H1 (cell line): ENCODE measurements around the gene KLHL17. TPM values are rescaled to one million over a fixed set of nuclear protein-coding genes. Genes with fewer than 3 reads are reported as not detected.

Source experiments
- CTCF ChIA-PET: fragments of 300-600 bp; sonication (Branson Sonifier 250); formaldehyde crosslinking; loops from one replicate; lab custom pipeline; 2021; ENCODE audit not compliant: partially characterized antibody; lab: Charles Lee
- POLR2A ChIA-PET: fragments of 300-600 bp; sonication (Branson Sonifier 250); formaldehyde crosslinking; loops from one replicate; lab custom pipeline; 2021; ENCODE audit warnings: inconsistent platforms; ENCODE audit not compliant: partially characterized antibody; lab: Charles Lee
- DNase-seq, 2 experiments: peaks; one replicate each; pipeline versions ENCODE4 v3.0.0 to v3.0.0-alpha.2; 2010 to 2022; ENCODE audit warnings: low spot score in 2 of 2, low read depth in 1 of 2, mixed read lengths in 1 of 2
- FAIRE-seq: peaks from 2 replicates; lab custom pipeline; 2011; peaks lifted over from hg19 to GRCh38; lab: Jason Lieb, UNC
- H2AFZ ChIP-seq: 2 replicates; pipeline ENCODE4 v1.8.1; 2012; ENCODE audit warnings: low read length, inconsistent platforms
- H2AK5ac ChIP-seq: 2 replicates; pipeline ENCODE4 v1.6.1; 2013; ENCODE audit warnings: low read depth, low read length
- H2BK120ac ChIP-seq: replicated peaks from 2 replicates; pipeline ENCODE3; 2013; ENCODE audit warnings: low read depth, low read length, inconsistent platforms
- H2BK12ac ChIP-seq: 2 replicates; pipeline ENCODE4 v1.6.1; 2013; ENCODE audit warnings: low read depth, low read length
- H2BK15ac ChIP-seq: 2 replicates; pipeline ENCODE4 v1.6.1; 2013; ENCODE audit warnings: low read length
- H2BK20ac ChIP-seq: 2 replicates; pipeline ENCODE4 v1.6.1; 2013; ENCODE audit warnings: low read length
- H2BK5ac ChIP-seq: 2 replicates; pipeline ENCODE4 v1.6.1; 2013; ENCODE audit warnings: low read depth, low read length
- H3K14ac ChIP-seq: 2 replicates; pipeline ENCODE4 v1.6.1; 2013; ENCODE audit warnings: inconsistent platforms; ENCODE audit not compliant: insufficient read length
- H3K18ac ChIP-seq: 2 replicates; pipeline ENCODE4 v1.6.1; 2013; ENCODE audit warnings: low read length; ENCODE audit errors: extremely low read depth
- H3K23ac ChIP-seq: 2 replicates; pipeline ENCODE4 v1.6.1; 2013; ENCODE audit warnings: inconsistent platforms; ENCODE audit not compliant: insufficient read length
- H3K23me2 ChIP-seq: 2 replicates; pipeline ENCODE4 v1.6.1; 2013; ENCODE audit warnings: low read depth, low read length
- H3K27ac ChIP-seq: 2 replicates; pipeline ENCODE4 v1.6.1; 2011; ENCODE audit warnings: low read depth, low read length, inconsistent platforms
- H3K27me3 ChIP-seq, 4 experiments: replicated peaks in 1 of 4; 1 replicate in 1 of 4; 2 replicates in 3 of 4; pipeline versions ENCODE4 v1.6.1 to v1.8.1; 2011 to 2013; ENCODE audit warnings: low read length in 3 of 4, mild to moderate bottlenecking in 3 of 4, inconsistent platforms in 2 of 4, mixed read lengths in 2 of 4, moderate library complexity in 1 of 4; ENCODE audit not compliant: control insufficient read depth in 3 of 4, insufficient read depth in 3 of 4; ENCODE audit errors: extremely low read depth in 1 of 4
- H3K36me3 ChIP-seq, 4 experiments: 2 replicates each; pipeline versions ENCODE4 v1.6.1 to v1.8.1; 2011 to 2013; ENCODE audit warnings: mild to moderate bottlenecking in 4 of 4, low read length in 3 of 4, moderate library complexity in 2 of 4, control low read depth in 1 of 4, inconsistent platforms in 1 of 4; ENCODE audit not compliant: insufficient read depth in 4 of 4, control insufficient read depth in 2 of 4
- H3K4ac ChIP-seq: replicated peaks from 2 replicates; pipeline ENCODE3; 2013; ENCODE audit warnings: low read length, low read depth, mixed read lengths, inconsistent platforms; ENCODE audit not compliant: insufficient read length
- H3K4me1 ChIP-seq, 4 experiments: replicated peaks in 1 of 4; 1 replicate in 1 of 4; 2 replicates in 3 of 4; pipeline versions ENCODE4 v1.6.1 to v1.8.1; 2011 to 2013; ENCODE audit warnings: low read length in 3 of 4, inconsistent platforms in 2 of 4, mixed read lengths in 1 of 4; ENCODE audit not compliant: insufficient read depth in 4 of 4, control insufficient read depth in 3 of 4
- H3K4me2 ChIP-seq, 2 experiments: 2 replicates each; pipeline versions ENCODE4 v1.6.1 to v1.8.1; 2011 to 2013; ENCODE audit warnings: low read depth in 2 of 2, low read length in 2 of 2, control low read depth in 1 of 2, inconsistent platforms in 1 of 2, mild to moderate bottlenecking in 1 of 2; ENCODE audit not compliant: insufficient read depth in 1 of 2
- H3K4me3 ChIP-seq, 4 experiments: fragments of 200-600, 300-600 bp in 1 of 4; sonication (generic), shearing (Covaris generic), sonication (Bioruptor Twin) in 1 of 4; 2 replicates each; pipeline versions ENCODE4 v1.5.1 to v1.8.1; 2011 to 2016; ENCODE audit warnings: low read length in 4 of 4, low read depth in 3 of 4, control low read depth in 2 of 4, inconsistent platforms in 2 of 4, mild to moderate bottlenecking in 2 of 4, mixed read lengths in 1 of 4, moderate library complexity in 1 of 4; ENCODE audit not compliant: insufficient read depth in 2 of 4; ENCODE audit errors: extremely low read depth in 1 of 4
- H3K56ac ChIP-seq: replicated peaks from 2 replicates; pipeline ENCODE3; 2013; ENCODE audit warnings: low read depth, mild to moderate bottlenecking, mixed read lengths, low read length, inconsistent platforms; ENCODE audit not compliant: insufficient read length
- H3K79me1 ChIP-seq: 2 replicates; pipeline ENCODE4 v1.6.1; 2013; ENCODE audit warnings: low read depth, low read length, control low read depth
- H3K79me2 ChIP-seq, 2 experiments: 2 replicates each; pipeline versions ENCODE4 v1.6.1 to v1.8.1; 2012 to 2013; ENCODE audit warnings: low read length in 2 of 2, mild to moderate bottlenecking in 2 of 2, inconsistent platforms in 1 of 2; ENCODE audit not compliant: insufficient read depth in 2 of 2, control insufficient read depth in 1 of 2
- H3K9ac ChIP-seq, 4 experiments: replicated peaks in 1 of 4; 1 replicate in 1 of 4; 2 replicates in 3 of 4; pipeline versions ENCODE4 v1.6.1 to v1.8.1; 2011 to 2013; ENCODE audit warnings: low read depth in 3 of 4, low read length in 3 of 4, control low read depth in 2 of 4, mild to moderate bottlenecking in 2 of 4, moderate library complexity in 2 of 4, inconsistent platforms in 1 of 4; ENCODE audit errors: extremely low read depth in 1 of 4
- H3K9me3 ChIP-seq, 2 experiments: 2 replicates each; pipeline versions ENCODE4 v1.6.1 to v1.8.1; 2012 to 2013; ENCODE audit warnings: mild to moderate bottlenecking in 2 of 2, moderate library complexity in 2 of 2, control low read depth in 1 of 2, inconsistent platforms in 1 of 2, low read depth in 1 of 2, low read length in 1 of 2, mixed read lengths in 1 of 2; ENCODE audit not compliant: insufficient read depth in 2 of 2
- H4K20me1 ChIP-seq, 2 experiments: replicated peaks in 1 of 2; 2 replicates each; pipeline versions ENCODE3 to v1.8.1; 2011 to 2013; ENCODE audit warnings: inconsistent platforms in 2 of 2, low read length in 2 of 2, mild to moderate bottlenecking in 1 of 2; ENCODE audit not compliant: insufficient read depth in 2 of 2, control insufficient read depth in 1 of 2
- H4K5ac ChIP-seq: 2 replicates; pipeline ENCODE4 v1.6.1; 2013; ENCODE audit warnings: low read length, low read depth, mixed read lengths, inconsistent platforms; ENCODE audit not compliant: insufficient read length
- H4K8ac ChIP-seq: 2 replicates; pipeline ENCODE4 v1.8.0; 2013; ENCODE audit warnings: mild to moderate bottlenecking, moderate library complexity, low read length, inconsistent platforms; ENCODE audit not compliant: insufficient read depth; ENCODE audit errors: extremely low read depth
- H4K91ac ChIP-seq: replicated peaks from 2 replicates; pipeline ENCODE3; 2013; ENCODE audit warnings: low read length, mixed read lengths, inconsistent platforms; ENCODE audit not compliant: insufficient read length
- BCL11A ChIP-seq, 2 experiments: IDR thresholded peaks; one replicate each; pipeline ENCODE4 v1.6.1; 2011; ENCODE audit warnings: low read depth in 2 of 2, low read length in 2 of 2, mild to moderate bottlenecking in 2 of 2
- CTBP2 ChIP-seq: IDR thresholded peaks from 2 replicates; pipeline ENCODE4 v1.7.0; 2011; ENCODE audit warnings: borderline replicate concordance, mild to moderate bottlenecking, moderate library complexity, mixed read lengths, low read length; ENCODE audit not compliant: insufficient read depth, insufficient read length
- EP300 ChIP-seq, 2 experiments: IDR thresholded peaks; 1 replicate in 1 of 2; 2 replicates in 1 of 2; pipeline ENCODE4 v1.6.1; 2011 to 2012; ENCODE audit warnings: low read depth in 2 of 2, low read length in 2 of 2, mild to moderate bottlenecking in 2 of 2, borderline replicate concordance in 1 of 2, inconsistent platforms in 1 of 2, moderate library complexity in 1 of 2
- JUND ChIP-seq: IDR thresholded peaks from 2 replicates; pipeline ENCODE4 v1.6.1; 2011; ENCODE audit warnings: mild to moderate bottlenecking, improper control_type of control experiment, low read length
- POLR2AphosphoS5 ChIP-seq: IDR thresholded peaks from 2 replicates; pipeline ENCODE4 v1.6.1; 2011; ENCODE audit warnings: low read depth, low read length
- SIN3A ChIP-seq, 2 experiments: IDR thresholded peaks in 1 of 2; conservative IDR thresholded peaks in 1 of 2; 2 replicates each; pipeline ENCODE4 v1.6.1; 2011 to 2012; ENCODE audit warnings: low read length in 2 of 2, improper control_type of control experiment in 1 of 2, low read depth in 1 of 2, mild to moderate bottlenecking in 1 of 2
- WGBS, 2 experiments: shearing (Covaris generic) in 1 of 2; methylation state at CpG; one replicate each; pipeline versions ENCODE4 v1.1.6 to v1.1.7; 2013 to 2015; ENCODE audit warnings: low lambda C conversion rate in 2 of 2, mixed read lengths in 2 of 2, inconsistent platforms in 1 of 2, low coverage in 1 of 2, missing lambda C conversion rate in 1 of 2; ENCODE audit not compliant: insufficient replicate concordance in 2 of 2, insufficient coverage in 1 of 2, insufficient read length in 1 of 2; ENCODE audit errors: extremely low coverage in 1 of 2, missing lambda C conversion rate in 1 of 2; 5-methylcytosine and 5-hydroxymethylcytosine counted together
- polyA plus RNA-seq, 7 experiments: library from polyadenylated mRNA; depleted of rRNA in 3 of 7; stranded (reverse) in 5 of 7; unstranded in 2 of 7; fragments of >200 nt in 5 of 7; fragments of 200-250 nt in 2 of 7; gene quantifications; 1 replicate in 5 of 7; 2 replicates in 1 of 7; 4 replicates in 1 of 7; pipeline versions ENCODE4 v1.2.1 to v1.2.3, GENCODE V29; 2011 to 2013; ENCODE audit warnings: missing spikeins in 2 of 7, mixed read lengths in 2 of 7
- total RNA-seq: library from RNA; stranded (reverse); fragmentation: NEBNext Ultra II Directional; extraction: Animal tissue kit (Norgen Biotek cat#: 25700); gene quantifications from 2 replicates; pipeline ENCODE4 v1.2.1, GENCODE V29; 2021

KLHL17 gene
- total and polyA plus RNA-seq, 2 of the 8 experiments (the other 6 are each of a cell fraction or from before 2014, with no cell fraction given), result 32.6 to 36.1 TPM

DNA sequence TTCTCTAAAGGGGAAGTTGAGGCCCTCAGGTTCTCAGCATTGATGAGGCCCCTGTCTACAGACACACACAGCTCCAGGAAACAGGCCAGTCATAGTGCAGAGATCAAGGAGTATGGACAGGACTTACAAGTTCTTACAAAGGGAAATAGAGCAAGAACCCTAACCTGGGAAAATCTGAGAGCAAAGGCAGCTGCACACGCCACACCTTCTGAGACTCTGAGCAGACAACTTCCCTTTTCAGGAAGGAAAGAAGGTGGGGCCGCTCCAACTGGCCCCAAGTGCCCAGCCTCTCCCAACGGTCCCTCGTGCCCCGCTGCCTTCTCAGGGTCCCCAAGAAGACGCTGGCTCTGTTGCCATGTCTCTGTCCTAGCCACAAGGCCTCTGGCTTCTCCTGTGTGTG is 4.9 kb upstream of the KLHL17 start:
- Histone ChIP-seq H3K4me1 (peaks cover 0 to 4% (median 0%) of the 10 kb centered on the region in 4 experiments; a peak in 1 of 7 replicates), H3K4ac (no peak overlapping the region), H2AFZ (no peak overlapping the region), H3K36me3 (peaks cover 8 to 54% (median 34%) of the 10 kb centered on the region in 4 experiments; a peak in 7 of 8 replicates), H2BK20ac (no peak overlapping the region), H3K9me3 (no peaks in the 10 kb centered on the region; a peak in 1 of 4 replicates), H2BK5ac (no peak overlapping the region), H3K14ac (no peak overlapping the region), H4K5ac (no peak overlapping the region), H2BK15ac (no peak overlapping the region), H3K4me3 (no peak overlapping the region)
- WGBS, 2 experiments, result 100% methylated on average over 4 of the region's 6 CpGs; no CpG with 5 or more reads in 1 of the 2 experiments
- no peak for DNase-seq
- POLR2A ChIA-PET, result interaction anchor here (8.8 kb wide), 1 partner anchor 13 kb away, joined by 65 read pairs; no protein-coding TSS in a partner anchor
- TF ChIP-seq POLR2AphosphoS5 (no peak), CTBP2 (no peak), EP300 (IDR thresholded peaks at IDR 0.05; ENCODE audit: borderline replicate concordance in 1 of 2, low read depth in 2 of 2, low read length in 2 of 2) (no peak), SIN3A (conservative IDR thresholded peaks at IDR 0.05 in 1 of 2, IDR thresholded peaks at IDR 0.05 in 1 of 2; ENCODE audit: low read depth in 1 of 2, low read length in 2 of 2) (no peak), BCL11A (IDR thresholded peaks at IDR 0.05; ENCODE audit: low read depth in 2 of 2, low read length in 2 of 2) (no peak), JUND (no peak)
- TF ChIP-seq, all 59 proteins: peak for 0
- no peak overlapping the region for H4K91ac ChIP-seq
- H3K9ac ChIP-seq, result no peak overlapping the region
- peaks cover 6% of the 10 kb centered on the region for H3K23me2 ChIP-seq
- CTCF ChIA-PET, result interaction anchor here (1.0 to 2.1 kb wide), 8 partner anchors 9 to 109 kb away, joined by 3 to 5 read pairs (median 3); no protein-coding TSS in a partner anchor
- no peak for FAIRE-seq
- H2AK5ac ChIP-seq, result no peak overlapping the region
- H3K27ac ChIP-seq, result no peak overlapping the region
- no peak overlapping the region for H4K8ac ChIP-seq
- peaks cover 4 to 11% (median 8%) of the 10 kb centered on the region in 4 experiments for H3K27me3 ChIP-seq
- no peak overlapping the region for H3K56ac ChIP-seq
- H3K23ac ChIP-seq, result no peak overlapping the region
- H3K79me2 ChIP-seq, result peaks cover 0 to 14% of the 10 kb centered on the region in 2 experiments; a peak in 3 of 4 replicates
- H3K79me1 ChIP-seq, result peaks cover 14% of the 10 kb centered on the region
- H3K4me2 ChIP-seq, result no peak overlapping the region
- no peak overlapping the region for H3K18ac ChIP-seq
- H2BK12ac ChIP-seq, result no peak overlapping the region
- H2BK120ac ChIP-seq, result no peak overlapping the region
- peaks cover 22 to 23% of the 10 kb centered on the region in 2 experiments for H4K20me1 ChIP-seq
